Body of pancreas (tissue), 4 donors: ENCODE data around the gene BACH2.

Experiments
- CTCF ChIP-seq, 7 experiments: fragments of 450-650 bp in 4 of 7; fragments of 200-600 bp in 3 of 7; sonication (generic) in 3 of 7; IDR thresholded peaks; one replicate each; pipeline ENCODE4 v1.5.1; 2016 to 2019; ENCODE audit warnings: antibody characterized with exemption in 7 of 7
- POLR2A ChIP-seq, 3 donors: fragments of 450-650 bp; IDR thresholded peaks; one replicate each; pipeline ENCODE4 v1.6.1; 2016; ENCODE audit warnings: antibody characterized with exemption in 3 of 3, mild to moderate bottlenecking in 2 of 3

GRCh38 chr6:90305800-90306448 is 9.3 kb upstream of the BACH2 start:
- no peak for TF ChIP-seq POLR2A (IDR thresholded peaks at IDR 0.05)
- TF ChIP-seq CTCF (IDR thresholded peaks at IDR 0.05) = no peak
